SU-DHL-6 (cell line): Measurements from ENCODE around the gene SEMA6A.

Source experiments
- H2AFZ ChIP-seq: fragments of 200-600 bp; sonication (generic); 2 replicates; pipeline ENCODE4 v1.6.1; 2014; ENCODE audit warnings: low read depth, mild to moderate bottlenecking, moderate library complexity, mixed read lengths, antibody characterized with exemption, low read length; ENCODE audit not compliant: severe bottlenecking
- H3F3A ChIP-seq: fragments of 200-600 bp; shearing (Covaris generic); 2 replicates; pipeline ENCODE4 v1.6.0; 2016; ENCODE audit warnings: antibody characterized with exemption, mild to moderate bottlenecking; ENCODE audit not compliant: insufficient read depth
- H3K27ac ChIP-seq: fragments of 200-600 bp; sonication (generic); 2 replicates; pipeline ENCODE4 v1.5.1; 2016; ENCODE audit warnings: low read depth, mild to moderate bottlenecking, low read length, moderate library complexity, mixed read lengths
- H3K27me3 ChIP-seq: fragments of 200-600 bp; sonication (generic), shearing (Covaris generic); 2 replicates; pipeline ENCODE4 v1.6.0; 2014; ENCODE audit warnings: mild to moderate bottlenecking, low read length
- H3K36me3 ChIP-seq: fragments of 200-600 bp; sonication (generic); 2 replicates; pipeline ENCODE4 v1.6.1; 2014; ENCODE audit warnings: mild to moderate bottlenecking, low read length, mixed read lengths
- H3K4me2 ChIP-seq: fragments of 300-600, 200-600 bp; shearing (Covaris generic), sonication (generic); 2 replicates; pipeline ENCODE4 v1.6.0; 2014; ENCODE audit warnings: low read length, low read depth, mild to moderate bottlenecking; ENCODE audit not compliant: poor library complexity, severe bottlenecking
- H3K4me3 ChIP-seq: fragments of 200-600 bp; sonication (generic); 2 replicates; pipeline ENCODE4 v1.5.1; 2014; ENCODE audit warnings: antibody characterized with exemption, low read length, mild to moderate bottlenecking, mixed read lengths; ENCODE audit not compliant: insufficient read depth, poor library complexity, severe bottlenecking
- H3K79me2 ChIP-seq: fragments of 200-600 bp; sonication (generic); 2 replicates; pipeline ENCODE4 v1.6.1; 2014; ENCODE audit warnings: mild to moderate bottlenecking, low read length, moderate library complexity; ENCODE audit not compliant: insufficient read depth
- H3K9ac ChIP-seq: fragments of 200-600 bp; sonication (generic); 2 replicates; pipeline ENCODE4 v1.7.0; 2014; ENCODE audit warnings: mild to moderate bottlenecking, low read length
- H3K9me2 ChIP-seq: fragments of 200-600 bp; sonication (generic); replicated peaks from 2 replicates; pipeline ENCODE4 v1.6.1; 2014; ENCODE audit warnings: low read length; ENCODE audit not compliant: insufficient read depth
- H3K9me3 ChIP-seq: fragments of 200-600 bp; sonication (generic); 2 replicates; pipeline ENCODE4 v1.6.1; 2014; ENCODE audit warnings: low read length, mixed read lengths; ENCODE audit not compliant: insufficient read depth
- H4K20me1 ChIP-seq: fragments of 200-600 bp; sonication (generic); 2 replicates; pipeline ENCODE4 v1.6.1; 2014; ENCODE audit warnings: low read depth, mild to moderate bottlenecking, antibody characterized with exemption, low read length, moderate library complexity, mixed read lengths
- EZH2phosphoT487 ChIP-seq: fragments of 200-600 bp; sonication (generic), shearing (Covaris generic); conservative IDR thresholded peaks from 2 replicates; pipeline ENCODE4 v1.6.1; 2018; ENCODE audit warnings: mild to moderate bottlenecking, antibody characterized with exemption, low read length, moderate library complexity, mixed read lengths
- TF ChIP-seq, protein P1 (sequence below): fragments of 200-600 bp; sonication (generic); IDR thresholded peaks from one replicate; pipeline ENCODE4 v1.5.1; 2017; ENCODE audit warnings: antibody characterized with exemption, mild to moderate bottlenecking, low read length, moderate library complexity; ENCODE audit not compliant: insufficient read depth, poor library complexity, severe bottlenecking

Gene SEMA6A

GRCh38 chr5:116395226-116395625, 179.4 kb downstream of the SEMA6A start:
- Histone ChIP-seq H3K79me2 (no peaks in the 10 kb centered on the region), H4K20me1 (no peaks in the 10 kb centered on the region), H2AFZ (no peak overlapping the region), H3K9ac (no peak overlapping the region), H3K9me3 (no peaks in the 10 kb centered on the region), H3K9me2 (no peaks in the 10 kb centered on the region), H3K4me2 (no peak overlapping the region), H3K27ac (no peak overlapping the region), H3K27me3 (no peaks in the 10 kb centered on the region), H3K4me3 (no peak overlapping the region), H3F3A (no peaks in the 10 kb centered on the region), H3K36me3 (no peaks in the 10 kb centered on the region)
- TF ChIP-seq, protein P1, sequence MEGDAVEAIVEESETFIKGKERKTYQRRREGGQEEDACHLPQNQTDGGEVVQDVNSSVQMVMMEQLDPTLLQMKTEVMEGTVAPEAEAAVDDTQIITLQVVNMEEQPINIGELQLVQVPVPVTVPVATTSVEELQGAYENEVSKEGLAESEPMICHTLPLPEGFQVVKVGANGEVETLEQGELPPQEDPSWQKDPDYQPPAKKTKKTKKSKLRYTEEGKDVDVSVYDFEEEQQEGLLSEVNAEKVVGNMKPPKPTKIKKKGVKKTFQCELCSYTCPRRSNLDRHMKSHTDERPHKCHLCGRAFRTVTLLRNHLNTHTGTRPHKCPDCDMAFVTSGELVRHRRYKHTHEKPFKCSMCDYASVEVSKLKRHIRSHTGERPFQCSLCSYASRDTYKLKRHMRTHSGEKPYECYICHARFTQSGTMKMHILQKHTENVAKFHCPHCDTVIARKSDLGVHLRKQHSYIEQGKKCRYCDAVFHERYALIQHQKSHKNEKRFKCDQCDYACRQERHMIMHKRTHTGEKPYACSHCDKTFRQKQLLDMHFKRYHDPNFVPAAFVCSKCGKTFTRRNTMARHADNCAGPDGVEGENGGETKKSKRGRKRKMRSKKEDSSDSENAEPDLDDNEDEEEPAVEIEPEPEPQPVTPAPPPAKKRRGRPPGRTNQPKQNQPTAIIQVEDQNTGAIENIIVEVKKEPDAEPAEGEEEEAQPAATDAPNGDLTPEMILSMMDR = no peak
- TF ChIP-seq EZH2phosphoT487 = no peak

- TF ChIP-seq EZH2phosphoT487 = no peak
- TF ChIP-seq, protein P1 = no peak
- no peaks in the 10 kb centered on the region for H3K9me3 ChIP-seq
- H2AFZ ChIP-seq = no peak overlapping the region
- H4K20me1 ChIP-seq = no peaks in the 10 kb centered on the region
- no peaks in the 10 kb centered on the region for H3K9me2 ChIP-seq
- H3F3A ChIP-seq = no peaks in the 10 kb centered on the region
- H3K4me2 ChIP-seq = no peak overlapping the region
- no peaks in the 10 kb centered on the region for H3K27me3 ChIP-seq
- H3K9ac ChIP-seq = no peak overlapping the region
- H3K79me2 ChIP-seq = no peaks in the 10 kb centered on the region
- H3K27ac ChIP-seq = no peak overlapping the region
- no peaks in the 10 kb centered on the region for H3K36me3 ChIP-seq
- no peak overlapping the region for H3K4me3 ChIP-seq
Measured at GRCh38 chr5:116394186-116394867, 180.3 kb downstream of the SEMA6A start.
